GM23338 (cell line): ENCODE data around the gene CMC4. TPM values are rescaled to one million over a fixed set of nuclear protein-coding genes. Genes with fewer than 3 reads are reported as not detected.

Experiments used
- ATAC-seq: fragments of 200-7000 bp; cut with Tn5 transposase; 3 replicates; pipeline ENCODE4 v1.9.1; 2020
- DNase-seq: peaks from one replicate; pipeline ENCODE4 v3.0.0-alpha.2; 2015; ENCODE audit warnings: low spot score
- H2AFZ ChIP-seq: fragments of 200-600 bp; sonication (generic); 2 replicates; pipeline ENCODE4 v1.8.0; 2016; ENCODE audit warnings: antibody characterized with exemption, mild to moderate bottlenecking, moderate library complexity
- H3F3A ChIP-seq: fragments of 200-600 bp; sonication (generic); replicated peaks from 2 replicates; pipeline ENCODE4 v1.8.0; 2017; ENCODE audit warnings: antibody characterized with exemption, mixed run types, low read depth
- H3K27ac ChIP-seq: fragments of 200-600 bp; sonication (generic); 2 replicates; pipeline ENCODE4 v1.6.1; 2016; ENCODE audit warnings: low read depth
- H3K27me3 ChIP-seq: fragments of 200-600 bp; sonication (generic); 2 replicates; pipeline ENCODE4 v1.8.0; 2016; ENCODE audit warnings: mild to moderate bottlenecking, mixed run types, moderate library complexity; ENCODE audit not compliant: insufficient read depth
- H3K36me3 ChIP-seq: fragments of 200-600 bp; sonication (generic); 2 replicates; pipeline ENCODE4 v1.8.0; 2016; ENCODE audit warnings: mild to moderate bottlenecking; ENCODE audit not compliant: insufficient read depth
- H3K4me1 ChIP-seq: fragments of 200-600 bp; sonication (generic); 2 replicates; pipeline ENCODE4 v1.8.0; 2016; ENCODE audit warnings: mild to moderate bottlenecking, moderate library complexity; ENCODE audit not compliant: insufficient read depth
- H3K4me2 ChIP-seq: fragments of 200-600 bp; sonication (generic); 2 replicates; pipeline ENCODE4 v1.7.1; 2017; ENCODE audit warnings: mixed run types
- H3K4me3 ChIP-seq: fragments of 200-600 bp; sonication (generic); 2 replicates; pipeline ENCODE4 v1.6.1; 2016; ENCODE audit warnings: mixed run types
- H3K79me2 ChIP-seq: fragments of 200-600 bp; sonication (generic); replicated peaks from 2 replicates; pipeline ENCODE4 v1.8.0; 2017; ENCODE audit warnings: mild to moderate bottlenecking; ENCODE audit not compliant: insufficient read depth
- H3K9me2 ChIP-seq: fragments of 200-600 bp; sonication (generic); 2 replicates; pipeline ENCODE4 v1.8.0; 2017; ENCODE audit not compliant: insufficient read depth
- H4K20me1 ChIP-seq: fragments of 200-600 bp; sonication (generic); replicated peaks from 2 replicates; pipeline ENCODE4 v1.8.0; 2017; ENCODE audit warnings: mild to moderate bottlenecking; ENCODE audit not compliant: insufficient read depth
- H3K27ac Mint-ChIP-seq: 2 replicates; pipeline ENCODE4 v1.8.0; 2020; ENCODE audit warnings: inconsistent platforms, mild to moderate bottlenecking, moderate library complexity, mixed read lengths
- H3K27me3 Mint-ChIP-seq: 3 replicates; pipeline ENCODE4 v1.8.0; 2022; ENCODE audit warnings: low read depth, mild to moderate bottlenecking, moderate library complexity, mixed read lengths, inconsistent platforms; ENCODE audit not compliant: insufficient read depth, poor library complexity
- H3K36me3 Mint-ChIP-seq: 3 replicates; pipeline ENCODE4 v1.8.0; 2021; ENCODE audit warnings: low read depth, mild to moderate bottlenecking, inconsistent platforms, moderate library complexity, mixed read lengths
- H3K4me1 Mint-ChIP-seq: 3 replicates; pipeline ENCODE4 v1.8.0; 2020; ENCODE audit warnings: mild to moderate bottlenecking, inconsistent platforms, mixed read lengths
- H3K4me3 Mint-ChIP-seq: 3 replicates; pipeline ENCODE4 v1.8.0; 2021; ENCODE audit warnings: moderate library complexity, mild to moderate bottlenecking, inconsistent platforms, mixed read lengths
- H3K9me3 Mint-ChIP-seq: 3 replicates; pipeline ENCODE4 v1.8.0; 2020; ENCODE audit warnings: moderate library complexity, mild to moderate bottlenecking, inconsistent platforms, mixed read lengths
- CTCF ChIP-seq, 2 experiments: fragments of 200-600 bp in 1 of 2; sonication (generic) in 1 of 2; conservative IDR thresholded peaks; 2 replicates each; pipeline versions ENCODE4 v1.5.1 to v1.6.1; 2016 to 2017; ENCODE audit warnings: antibody characterized with exemption in 2 of 2, low read depth in 2 of 2, mild to moderate bottlenecking in 2 of 2, moderate library complexity in 1 of 2
- EZH2 ChIP-seq: fragments of 200-600 bp; sonication (generic); IDR thresholded peaks from one replicate; pipeline ENCODE4 v1.8.0; 2017; ENCODE audit warnings: antibody characterized with exemption, mild to moderate bottlenecking, low read depth; ENCODE audit not compliant: unreplicated experiment
- EZH2phosphoT487 ChIP-seq: fragments of 200-600 bp; sonication (generic); IDR thresholded peaks from one replicate; pipeline ENCODE4 v1.8.1; 2018; ENCODE audit warnings: antibody characterized with exemption; ENCODE audit not compliant: unreplicated experiment
- JUNB ChIP-seq: IDR thresholded peaks from one replicate; pipeline ENCODE4 v1.6.1; 2016; ENCODE audit warnings: antibody characterized with exemption; ENCODE audit not compliant: unreplicated experiment
- NANOG ChIP-seq: IDR thresholded peaks from 2 replicates; pipeline ENCODE4 v1.6.1; 2016; ENCODE audit warnings: antibody characterized with exemption, borderline replicate concordance
- POLR2AphosphoS5 ChIP-seq: IDR thresholded peaks from 2 replicates; pipeline ENCODE4 v1.6.1; 2016; ENCODE audit warnings: antibody characterized with exemption, low read depth
- STAT1 ChIP-seq: IDR thresholded peaks from one replicate; pipeline ENCODE4 v1.6.1; 2016; ENCODE audit warnings: antibody characterized with exemption; ENCODE audit not compliant: unreplicated experiment
- polyA plus RNA-seq: library from polyadenylated mRNA; unstranded; fragments of >200 nt; fragmentation: Nextera tagmentation; extraction: Ambion mirVana; gene quantifications from 2 replicates; pipeline ENCODE4 v1.2.1, GENCODE V29; 2016
- total RNA-seq: library from RNA; depleted of rRNA; stranded (reverse); fragments of >200 nt; shearing (Covaris generic); gene quantifications from 2 replicates; pipeline ENCODE4 v1.2.3, GENCODE V29; 2014
- TF ChIP-seq, protein P1 (sequence below): IDR thresholded peaks from one replicate; pipeline ENCODE4 v1.6.1; 2018; ENCODE audit warnings: antibody characterized with exemption; ENCODE audit not compliant: unreplicated experiment
- TF ChIP-seq, protein P2 (sequence below): fragments of 250-450 bp; sonication (Bioruptor Pico); IDR thresholded peaks from 2 replicates; pipeline ENCODE4 v1.5.0; 2020; ENCODE audit warnings: mild to moderate bottlenecking, moderate library complexity

Gene CMC4
- total and polyA plus RNA-seq, 2 experiments from 2014 or later: 9.9 to 16.3 TPM

- TF ChIP-seq CTCF (conservative IDR thresholded peaks at IDR 0.05; ENCODE audit: low read depth in 2 of 2): no peak
- TF ChIP-seq JUNB: no peak
- no peak for TF ChIP-seq NANOG
- no peak for TF ChIP-seq POLR2AphosphoS5
- TF ChIP-seq, protein P1, sequence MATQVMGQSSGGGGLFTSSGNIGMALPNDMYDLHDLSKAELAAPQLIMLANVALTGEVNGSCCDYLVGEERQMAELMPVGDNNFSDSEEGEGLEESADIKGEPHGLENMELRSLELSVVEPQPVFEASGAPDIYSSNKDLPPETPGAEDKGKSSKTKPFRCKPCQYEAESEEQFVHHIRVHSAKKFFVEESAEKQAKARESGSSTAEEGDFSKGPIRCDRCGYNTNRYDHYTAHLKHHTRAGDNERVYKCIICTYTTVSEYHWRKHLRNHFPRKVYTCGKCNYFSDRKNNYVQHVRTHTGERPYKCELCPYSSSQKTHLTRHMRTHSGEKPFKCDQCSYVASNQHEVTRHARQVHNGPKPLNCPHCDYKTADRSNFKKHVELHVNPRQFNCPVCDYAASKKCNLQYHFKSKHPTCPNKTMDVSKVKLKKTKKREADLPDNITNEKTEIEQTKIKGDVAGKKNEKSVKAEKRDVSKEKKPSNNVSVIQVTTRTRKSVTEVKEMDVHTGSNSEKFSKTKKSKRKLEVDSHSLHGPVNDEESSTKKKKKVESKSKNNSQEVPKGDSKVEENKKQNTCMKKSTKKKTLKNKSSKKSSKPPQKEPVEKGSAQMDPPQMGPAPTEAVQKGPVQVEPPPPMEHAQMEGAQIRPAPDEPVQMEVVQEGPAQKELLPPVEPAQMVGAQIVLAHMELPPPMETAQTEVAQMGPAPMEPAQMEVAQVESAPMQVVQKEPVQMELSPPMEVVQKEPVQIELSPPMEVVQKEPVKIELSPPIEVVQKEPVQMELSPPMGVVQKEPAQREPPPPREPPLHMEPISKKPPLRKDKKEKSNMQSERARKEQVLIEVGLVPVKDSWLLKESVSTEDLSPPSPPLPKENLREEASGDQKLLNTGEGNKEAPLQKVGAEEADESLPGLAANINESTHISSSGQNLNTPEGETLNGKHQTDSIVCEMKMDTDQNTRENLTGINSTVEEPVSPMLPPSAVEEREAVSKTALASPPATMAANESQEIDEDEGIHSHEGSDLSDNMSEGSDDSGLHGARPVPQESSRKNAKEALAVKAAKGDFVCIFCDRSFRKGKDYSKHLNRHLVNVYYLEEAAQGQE: no peak
These were observed 17.3 kb downstream of the CMC4 start (continued) for GRCh38 chrX:155053656-155054055.

GRCh38 chrX:155052738-155053498 lies 18.0 kb downstream of the CMC4 start:
- no peaks in the 10 kb centered on the region for H4K20me1 ChIP-seq
- Mint-ChIP-seq H3K4me3 (no peak overlapping the region), H3K9me3 (no peaks in the 10 kb centered on the region), H3K27me3 (peaks cover 2% of the 10 kb centered on the region), H3K36me3 (0 out of 3 replicates have a peak, but pooled peaks cover 10% of the 10 kb centered on the region), H3K4me1 (peaks cover 8% of the 10 kb centered on the region; the same call in 2 of the 3 replicates), H3K27ac (no peak overlapping the region)
- no peaks in the 10 kb centered on the region for H3K79me2 ChIP-seq
- no peaks in the 10 kb centered on the region for H3K27me3 ChIP-seq
- no peaks in the 10 kb centered on the region for H3K9me2 ChIP-seq
- no peaks in the 10 kb centered on the region for H3F3A ChIP-seq
- ATAC-seq: no peak
- no peak overlapping the region for H3K4me2 ChIP-seq
- H3K36me3 ChIP-seq: no peaks in the 10 kb centered on the region
- H3K27ac ChIP-seq: no peak overlapping the region
- H2AFZ ChIP-seq: no peak overlapping the region
- no peaks in the 10 kb centered on the region for H3K4me1 ChIP-seq
- DNase-seq: no peak
- no peak overlapping the region for H3K4me3 ChIP-seq
- TF ChIP-seq, protein P1: no peak
- TF ChIP-seq, protein P2, sequence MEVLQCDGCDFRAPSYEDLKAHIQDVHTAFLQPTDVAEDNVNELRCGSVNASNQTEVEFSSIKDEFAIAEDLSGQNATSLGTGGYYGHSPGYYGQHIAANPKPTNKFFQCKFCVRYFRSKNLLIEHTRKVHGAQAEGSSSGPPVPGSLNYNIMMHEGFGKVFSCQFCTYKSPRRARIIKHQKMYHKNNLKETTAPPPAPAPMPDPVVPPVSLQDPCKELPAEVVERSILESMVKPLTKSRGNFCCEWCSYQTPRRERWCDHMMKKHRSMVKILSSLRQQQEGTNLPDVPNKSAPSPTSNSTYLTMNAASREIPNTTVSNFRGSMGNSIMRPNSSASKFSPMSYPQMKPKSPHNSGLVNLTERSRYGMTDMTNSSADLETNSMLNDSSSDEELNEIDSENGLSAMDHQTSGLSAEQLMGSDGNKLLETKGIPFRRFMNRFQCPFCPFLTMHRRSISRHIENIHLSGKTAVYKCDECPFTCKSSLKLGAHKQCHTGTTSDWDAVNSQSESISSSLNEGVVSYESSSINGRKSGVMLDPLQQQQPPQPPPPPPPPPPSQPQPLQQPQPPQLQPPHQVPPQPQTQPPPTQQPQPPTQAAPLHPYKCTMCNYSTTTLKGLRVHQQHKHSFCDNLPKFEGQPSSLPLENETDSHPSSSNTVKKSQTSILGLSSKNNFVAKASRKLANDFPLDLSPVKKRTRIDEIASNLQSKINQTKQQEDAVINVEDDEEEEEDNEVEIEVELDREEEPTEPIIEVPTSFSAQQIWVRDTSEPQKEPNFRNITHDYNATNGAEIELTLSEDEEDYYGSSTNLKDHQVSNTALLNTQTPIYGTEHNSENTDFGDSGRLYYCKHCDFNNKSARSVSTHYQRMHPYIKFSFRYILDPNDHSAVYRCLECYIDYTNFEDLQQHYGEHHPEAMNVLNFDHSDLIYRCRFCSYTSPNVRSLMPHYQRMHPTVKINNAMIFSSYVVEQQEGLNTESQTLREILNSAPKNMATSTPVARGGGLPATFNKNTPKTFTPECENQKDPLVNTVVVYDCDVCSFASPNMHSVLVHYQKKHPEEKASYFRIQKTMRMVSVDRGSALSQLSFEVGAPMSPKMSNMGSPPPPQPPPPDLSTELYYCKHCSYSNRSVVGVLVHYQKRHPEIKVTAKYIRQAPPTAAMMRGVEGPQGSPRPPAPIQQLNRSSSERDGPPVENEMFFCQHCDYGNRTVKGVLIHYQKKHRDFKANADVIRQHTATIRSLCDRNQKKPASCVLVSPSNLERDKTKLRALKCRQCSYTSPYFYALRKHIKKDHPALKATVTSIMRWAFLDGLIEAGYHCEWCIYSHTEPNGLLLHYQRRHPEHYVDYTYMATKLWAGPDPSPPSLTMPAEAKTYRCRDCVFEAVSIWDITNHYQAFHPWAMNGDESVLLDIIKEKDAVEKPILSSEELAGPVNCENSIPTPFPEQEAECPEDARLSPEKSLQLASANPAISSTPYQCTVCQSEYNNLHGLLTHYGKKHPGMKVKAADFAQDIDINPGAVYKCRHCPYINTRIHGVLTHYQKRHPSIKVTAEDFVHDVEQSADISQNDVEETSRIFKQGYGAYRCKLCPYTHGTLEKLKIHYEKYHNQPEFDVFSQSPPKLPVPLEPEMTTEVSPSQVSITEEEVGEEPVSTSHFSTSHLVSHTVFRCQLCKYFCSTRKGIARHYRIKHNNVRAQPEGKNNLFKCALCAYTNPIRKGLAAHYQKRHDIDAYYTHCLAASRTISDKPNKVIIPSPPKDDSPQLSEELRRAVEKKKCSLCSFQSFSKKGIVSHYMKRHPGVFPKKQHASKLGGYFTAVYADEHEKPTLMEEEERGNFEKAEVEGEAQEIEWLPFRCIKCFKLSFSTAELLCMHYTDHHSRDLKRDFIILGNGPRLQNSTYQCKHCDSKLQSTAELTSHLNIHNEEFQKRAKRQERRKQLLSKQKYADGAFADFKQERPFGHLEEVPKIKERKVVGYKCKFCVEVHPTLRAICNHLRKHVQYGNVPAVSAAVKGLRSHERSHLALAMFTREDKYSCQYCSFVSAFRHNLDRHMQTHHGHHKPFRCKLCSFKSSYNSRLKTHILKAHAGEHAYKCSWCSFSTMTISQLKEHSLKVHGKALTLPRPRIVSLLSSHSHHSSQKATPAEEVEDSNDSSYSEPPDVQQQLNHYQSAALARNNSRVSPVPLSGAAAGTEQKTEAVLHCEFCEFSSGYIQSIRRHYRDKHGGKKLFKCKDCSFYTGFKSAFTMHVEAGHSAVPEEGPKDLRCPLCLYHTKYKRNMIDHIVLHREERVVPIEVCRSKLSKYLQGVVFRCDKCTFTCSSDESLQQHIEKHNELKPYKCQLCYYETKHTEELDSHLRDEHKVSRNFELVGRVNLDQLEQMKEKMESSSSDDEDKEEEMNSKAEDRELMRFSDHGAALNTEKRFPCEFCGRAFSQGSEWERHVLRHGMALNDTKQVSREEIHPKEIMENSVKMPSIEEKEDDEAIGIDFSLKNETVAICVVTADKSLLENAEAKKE (CRISPR knock-in tag): no peak
- no peak for TF ChIP-seq EZH2
- TF ChIP-seq STAT1: no peak
- no peak for TF ChIP-seq EZH2phosphoT487
